Suppressor macrophage treated with lipopolysaccharide for 4 hours (primary cell): ENCODE data around the gene NOA1.
"Not testable (repeated sequence)": the region's sequence is repeated elsewhere in the genome, so short reads cannot be mapped to it uniquely, and the experiment has no call there.

Source experiments
- DNase-seq: peaks from one replicate; pipeline ENCODE4 v3.0.0-alpha.2; 2020

Gene NOA1

DNA sequence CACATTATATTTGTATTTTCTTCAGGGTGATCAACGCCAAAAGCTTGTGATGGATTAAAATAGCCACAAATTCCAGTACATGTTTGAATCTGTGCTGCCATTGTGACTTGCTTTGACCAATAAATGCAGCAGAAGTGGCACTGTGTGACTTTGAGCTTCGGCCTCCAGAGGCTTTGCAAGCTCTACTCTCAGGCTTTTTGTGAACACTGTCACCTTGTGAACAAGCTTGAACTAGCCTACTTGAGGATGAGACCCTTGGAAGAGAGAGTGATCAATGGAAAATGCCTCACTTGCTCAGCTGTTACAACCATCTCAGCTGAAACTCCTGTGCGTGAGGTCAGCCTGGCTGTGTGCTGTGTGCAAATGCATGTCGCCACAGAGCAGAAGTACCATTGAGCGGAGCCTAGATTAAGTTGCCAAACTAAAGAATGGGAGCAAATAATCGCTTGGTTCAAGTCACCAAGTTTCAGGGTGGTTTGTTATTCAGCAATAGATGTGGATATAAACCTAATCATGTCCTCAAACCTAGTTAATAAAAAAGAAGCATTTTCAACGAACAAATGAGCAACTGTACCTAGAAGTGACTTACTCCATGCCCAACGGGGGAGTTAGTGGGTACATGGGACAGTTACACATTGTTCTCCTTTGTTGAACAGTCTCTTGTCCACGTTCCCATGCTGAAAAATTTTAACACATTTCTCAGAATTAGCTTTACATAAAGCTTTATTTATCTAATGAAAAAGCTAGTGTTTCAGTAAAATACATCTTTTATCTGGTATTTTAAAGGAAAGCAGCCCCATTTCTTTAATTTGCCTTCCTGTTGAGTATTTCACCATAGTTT is 23.5 kb downstream of the NOA1 start:
- DNase-seq, result no peak

DNA sequence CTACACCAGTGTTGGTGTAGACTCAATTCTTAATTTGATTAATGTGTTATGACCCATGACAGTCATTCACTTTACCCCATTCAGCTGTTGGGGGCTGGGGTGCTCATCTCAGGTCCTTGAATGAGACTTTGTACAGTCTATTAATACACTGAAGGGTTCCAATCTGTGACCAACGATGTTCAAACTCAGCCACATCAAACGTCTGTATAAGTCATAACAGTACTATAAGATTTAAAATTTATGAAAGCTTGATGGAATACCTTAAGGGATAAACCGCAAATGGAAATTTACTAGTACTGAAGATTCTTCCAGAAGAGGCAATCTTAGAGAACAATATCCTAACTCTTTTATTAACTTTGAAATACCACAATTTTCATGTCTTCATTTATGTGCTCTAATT is 36.0 kb downstream of the NOA1 start:
- no peak for DNase-seq

DNA sequence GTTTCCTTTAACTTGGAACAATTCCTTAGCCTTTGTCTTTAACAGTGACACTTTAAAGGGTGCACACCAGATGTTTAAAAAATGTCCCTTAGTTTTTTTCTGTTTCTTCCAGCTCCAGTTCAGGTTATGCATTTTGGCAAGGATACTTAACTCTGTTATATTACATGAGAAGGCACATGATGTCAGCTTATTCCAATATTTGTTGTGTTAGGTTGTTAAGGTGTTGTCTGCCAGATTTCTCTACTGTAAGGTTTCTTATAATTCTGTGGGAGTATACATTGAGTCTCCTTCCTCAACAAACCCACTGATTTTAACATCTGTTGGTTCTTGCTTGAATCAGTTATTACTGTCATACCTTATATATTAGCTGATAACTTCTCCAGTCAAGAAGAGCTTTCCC is 36.4 kb downstream of the NOA1 start:
- DNase-seq, result no peak

DNA sequence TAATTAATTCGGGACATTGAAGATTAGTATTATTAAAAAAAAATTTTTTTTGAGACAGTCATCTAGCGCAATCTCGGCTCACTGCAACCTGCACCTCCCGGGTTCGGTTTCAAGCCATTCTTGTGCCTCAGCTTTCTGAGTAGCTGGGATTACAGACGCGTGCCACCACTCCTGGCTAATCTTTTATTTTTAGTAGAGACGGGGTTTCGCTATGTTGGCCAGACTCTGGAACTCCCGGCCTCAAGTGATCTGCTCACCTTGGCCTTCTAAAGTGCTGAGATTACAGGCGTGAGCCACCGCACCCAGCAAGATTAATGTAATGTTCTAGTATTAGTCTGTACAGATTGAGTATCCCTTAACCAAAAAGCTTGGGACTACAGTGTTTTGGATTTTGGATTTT is 37.0 kb downstream of the NOA1 start:
- no peak for DNase-seq

DNA sequence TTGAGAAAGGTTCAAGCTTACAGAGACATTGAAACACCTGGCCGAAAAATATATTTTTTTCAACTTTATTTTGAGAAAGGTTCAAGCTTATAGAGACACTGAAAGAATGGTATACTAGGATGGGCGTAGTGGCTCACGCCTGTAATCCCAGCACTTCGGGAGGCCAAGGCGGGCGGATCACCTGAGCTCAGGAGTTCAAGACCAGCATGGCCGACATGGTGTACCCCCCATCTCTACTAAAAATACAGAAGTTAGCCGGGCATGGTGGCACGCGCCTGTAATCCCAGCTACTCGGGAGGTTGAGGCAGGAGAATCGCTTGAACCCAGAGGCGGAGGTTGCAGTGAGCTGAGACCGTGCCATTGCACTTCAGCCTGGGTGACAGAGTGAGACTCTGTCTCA is 37.6 kb downstream of the NOA1 start:
- DNase-seq, result not testable (repeated sequence)

DNA sequence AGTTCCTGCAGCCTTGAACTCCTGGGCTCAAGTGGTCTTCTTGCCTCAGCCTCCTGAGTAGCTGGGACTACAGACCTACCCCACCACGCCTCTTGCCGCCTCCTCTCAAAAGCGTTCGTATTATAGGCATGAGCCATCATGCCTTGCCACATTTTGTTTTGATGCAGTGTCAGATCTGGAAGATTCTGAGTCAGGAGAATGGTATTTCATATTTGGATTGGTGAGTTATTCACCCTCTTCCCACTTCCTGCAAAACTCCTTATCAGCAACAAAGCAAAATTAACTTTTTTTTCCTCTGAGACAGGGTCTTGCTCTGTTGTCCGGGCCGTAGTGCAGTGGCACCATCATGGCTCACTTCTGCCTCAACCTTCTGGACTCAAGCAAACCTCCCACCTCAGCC is 40.1 kb downstream of the NOA1 start:
- DNase-seq, result no peak

DNA sequence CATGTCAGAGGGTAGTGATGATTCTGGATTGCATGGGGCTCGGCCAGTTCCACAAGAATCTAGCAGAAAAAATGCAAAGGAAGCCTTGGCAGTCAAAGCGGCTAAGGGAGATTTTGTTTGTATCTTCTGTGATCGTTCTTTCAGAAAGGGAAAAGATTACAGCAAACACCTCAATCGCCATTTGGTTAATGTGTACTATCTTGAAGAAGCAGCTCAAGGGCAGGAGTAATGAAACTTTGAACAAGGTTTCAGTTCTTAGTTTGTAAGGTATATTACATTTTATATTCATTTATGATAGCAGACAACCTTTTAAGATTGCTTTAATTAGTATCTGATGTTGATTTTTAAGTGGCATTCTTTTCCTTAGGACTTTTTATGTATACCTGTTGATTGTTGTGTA is 45.5 kb downstream of the NOA1 start:
- DNase-seq, result no peak

DNA sequence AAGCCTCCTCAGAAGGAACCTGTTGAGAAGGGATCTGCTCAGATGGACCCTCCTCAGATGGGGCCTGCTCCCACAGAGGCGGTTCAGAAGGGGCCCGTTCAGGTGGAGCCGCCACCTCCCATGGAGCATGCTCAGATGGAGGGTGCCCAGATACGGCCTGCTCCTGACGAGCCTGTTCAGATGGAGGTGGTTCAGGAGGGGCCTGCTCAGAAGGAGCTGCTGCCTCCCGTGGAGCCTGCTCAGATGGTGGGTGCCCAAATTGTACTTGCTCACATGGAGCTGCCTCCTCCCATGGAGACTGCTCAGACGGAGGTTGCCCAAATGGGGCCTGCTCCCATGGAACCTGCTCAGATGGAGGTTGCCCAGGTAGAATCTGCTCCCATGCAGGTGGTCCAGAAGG is 46.8 kb downstream of the NOA1 start:
- DNase-seq, result no peak

DNA sequence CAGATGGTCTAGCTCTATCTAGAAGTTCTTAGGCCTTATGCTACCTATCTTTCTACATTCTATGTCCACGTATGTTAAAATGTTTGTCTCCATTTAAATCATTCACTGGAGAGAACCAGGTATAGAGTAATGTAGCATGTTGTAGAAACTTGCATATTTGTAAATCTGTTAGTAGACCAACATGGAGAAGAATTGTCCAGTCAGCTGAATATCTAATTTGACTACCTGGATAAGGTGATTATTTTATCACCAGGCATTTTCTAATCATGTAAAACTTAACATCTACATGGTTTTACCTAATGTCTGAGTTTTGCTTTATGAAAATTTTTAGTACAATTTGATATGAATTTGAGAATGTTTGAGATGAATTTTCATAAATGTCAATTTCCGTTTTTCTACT is 50.2 kb downstream of the NOA1 start:
- DNase-seq, result no peak

DNA sequence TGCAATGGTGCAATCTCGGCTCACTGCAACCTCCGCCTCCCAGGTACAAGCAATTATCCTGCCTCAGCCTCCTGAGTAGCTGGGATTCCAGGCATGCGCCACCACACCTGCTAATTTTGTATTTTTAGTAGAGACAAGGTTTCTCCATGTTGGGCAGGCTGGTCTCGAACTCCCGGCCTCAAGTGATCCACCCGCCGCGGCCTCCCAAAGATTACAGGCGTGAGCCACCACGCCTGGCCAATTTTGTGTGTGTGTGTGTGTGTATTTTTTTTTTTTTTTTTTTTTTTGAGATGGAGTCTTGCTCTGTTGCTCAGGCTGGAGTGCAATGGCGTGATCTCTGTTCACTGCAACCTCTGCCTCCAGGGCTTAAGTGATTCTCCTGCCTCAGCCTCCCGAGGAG is 62.4 kb downstream of the NOA1 start:
- not testable (repeated sequence) for DNase-seq

DNA sequence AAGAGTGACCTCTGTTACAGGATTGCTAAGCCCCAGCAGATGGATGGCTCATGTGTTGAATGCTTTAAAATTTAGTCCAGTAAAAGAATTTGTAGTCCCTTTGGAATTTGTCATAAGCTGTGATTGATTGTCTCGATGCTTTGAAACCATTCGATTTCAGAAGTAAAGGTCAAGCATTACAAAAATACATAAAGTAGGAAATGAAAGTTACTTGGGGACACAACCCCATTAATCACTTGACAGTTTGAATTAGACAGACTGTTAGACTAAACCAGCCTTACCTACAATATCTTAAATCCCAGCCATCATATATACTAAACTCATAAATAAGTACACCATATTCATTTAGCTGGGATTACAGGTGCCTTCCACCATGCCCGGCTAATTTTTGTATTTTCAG is 63.1 kb downstream of the NOA1 start:
- peak; percentile 11 for DNase-seq
